Renal cortical epithelial cell (primary cell): ENCODE results near the gene UFM1. TPM values are rescaled to one million over a fixed set of nuclear protein-coding genes. Genes with fewer than 3 reads are reported as not detected.
"Not testable (repeated sequence)": the region's sequence is repeated elsewhere in the genome, so short reads cannot be mapped to it uniquely, and the experiment has no call there.

ENCODE experiments used
- DNase-seq: peaks from one replicate; pipeline ENCODE4 v3.0.0-alpha.2; 2011; ENCODE audit warnings: low read depth
- total RNA-seq: library from RNA; depleted of rRNA; stranded (reverse); fragments of >200 nt; gene quantifications from 2 replicates; pipeline ENCODE4 v1.2.3, GENCODE V29; 2014

Gene UFM1
- total RNA-seq, result 77.0 and 130 TPM in 2 replicates

- DNase-seq, result peak; percentile 93
Measured at GRCh38 chr13:38349390-38350113, at the start of gene UFM1. Gene UFM1 (plus strand): TSS chr13:38349851. CDS start chr13:38349920, 69 bp downstream.

- peak; percentile 26 for DNase-seq
Measured at GRCh38 chr13:38301236-38301635, 48.4 kb upstream of the UFM1 start.

GRCh38 chr13:38303816-38304320 is 45.8 kb upstream of the UFM1 start:
- DNase-seq, result no peak

- DNase-seq, result peak; percentile 56
Measured at GRCh38 chr13:38308736-38309135, 40.9 kb upstream of the UFM1 start.

GRCh38 chr13:38309397-38309796 is 40.3 kb upstream of the UFM1 start:
- peak; percentile 1 for DNase-seq

GRCh38 chr13:38311175-38311574 is 38.5 kb upstream of the UFM1 start:
- not testable (repeated sequence) for DNase-seq

- no peak for DNase-seq
Measured at GRCh38 chr13:38316129-38316528, 33.5 kb upstream of the UFM1 start.

GRCh38 chr13:38321654-38322053 is 28.0 kb upstream of the UFM1 start:
- no peak for DNase-seq

- DNase-seq, result no peak
Measured at GRCh38 chr13:38325426-38325825, 24.2 kb upstream of the UFM1 start.

- no peak for DNase-seq
Measured at GRCh38 chr13:38328699-38329098, 21.0 kb upstream of the UFM1 start.

GRCh38 chr13:38334845-38335244 is 14.8 kb upstream of the UFM1 start:
- peak; percentile 15 for DNase-seq

- DNase-seq, result no peak
Measured at GRCh38 chr13:38338089-38338488, 11.6 kb upstream of the UFM1 start.

GRCh38 chr13:38340624-38341023 is 9.0 kb upstream of the UFM1 start:
- no peak for DNase-seq

GRCh38 chr13:38341149-38341692 is 8.4 kb upstream of the UFM1 start:
- no peak for DNase-seq

GRCh38 chr13:38346764-38347163 is 2.9 kb upstream of the UFM1 start:
- DNase-seq, result no peak

- peak; percentile 38 for DNase-seq
Measured at GRCh38 chr13:38348861-38349389, 726 bp upstream of the UFM1 start.

GRCh38 chr13:38350114-38350617 is 515 bp downstream of the UFM1 start:
- peak; percentile 59 for DNase-seq

GRCh38 chr13:38355595-38356119 is 6.0 kb downstream of the UFM1 start:
- DNase-seq, result no peak

GRCh38 chr13:38358684-38359083 is 9.0 kb downstream of the UFM1 start:
- DNase-seq, result no peak

GRCh38 chr13:38361542-38362262 is 12.1 kb downstream of the UFM1 start:
- DNase-seq, result no peak

GRCh38 chr13:38363219-38363618 is 13.6 kb downstream of the UFM1 start:
- DNase-seq, result no peak

GRCh38 chr13:38363746-38364145 is 14.1 kb downstream of the UFM1 start:
- not testable (repeated sequence) for DNase-seq
